NCI-H748 treated with DMSO at 0.1 percent for 48 hours (cell line): ENCODE results near the gene DYNLT2.
"Not testable (repeated sequence)": the region's sequence is repeated elsewhere in the genome, so short reads cannot be mapped to it uniquely, and the experiment has no call there.

Experiments
- DNase-seq: peaks from one replicate; lab custom pipeline; 2025; lab: John Stamatoyannopoulos, UW

Gene DYNLT2

DNA sequence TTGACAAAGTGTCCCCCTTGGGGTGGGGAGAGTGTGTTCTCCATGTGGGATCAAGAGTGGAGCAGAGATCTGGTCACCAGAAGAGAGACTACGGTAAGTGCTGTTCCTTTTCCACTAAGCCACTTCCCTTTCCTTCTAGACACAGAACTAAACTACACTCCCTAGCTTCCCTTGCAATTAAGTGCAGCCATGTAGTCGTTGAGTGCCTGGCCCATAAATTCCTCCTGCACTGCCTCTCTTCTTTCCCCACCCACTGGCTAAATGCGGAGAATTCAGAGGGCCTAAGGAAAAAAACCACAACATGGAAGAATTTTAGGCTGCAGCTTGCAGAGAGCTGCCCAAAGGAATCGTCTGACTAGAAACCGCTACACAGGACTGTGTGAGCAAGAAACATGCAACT is 51.1 kb downstream of the DYNLT2 start:
- DNase-seq: no peak

DNA sequence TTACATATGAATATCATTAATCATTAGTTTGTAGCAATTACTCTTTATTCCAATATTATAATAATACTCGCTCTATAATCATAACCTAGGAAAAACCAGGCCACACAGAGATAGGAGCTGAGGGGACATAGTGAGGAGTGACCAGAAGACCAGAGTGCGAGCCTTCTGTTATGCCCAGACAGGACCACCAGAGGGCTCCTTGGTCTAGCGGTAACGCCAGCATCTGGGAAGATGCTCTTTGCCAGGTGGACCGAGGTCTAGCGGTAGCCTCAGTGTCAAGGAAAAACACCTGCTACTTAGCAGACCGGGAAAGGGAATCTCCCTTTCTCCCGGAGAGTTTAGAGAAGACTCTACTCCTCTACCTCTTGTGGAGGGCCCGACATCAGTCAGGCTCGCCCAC is 54.3 kb downstream of the DYNLT2 start:
- DNase-seq: not testable (repeated sequence)

GRCh38 chr6:169695131-169695530 is 56.2 kb downstream of the DYNLT2 start:
- no peak for DNase-seq

- no peak for DNase-seq
Observed at GRCh38 chr6:169692516-169692915, 58.9 kb downstream of the DYNLT2 start.

DNA sequence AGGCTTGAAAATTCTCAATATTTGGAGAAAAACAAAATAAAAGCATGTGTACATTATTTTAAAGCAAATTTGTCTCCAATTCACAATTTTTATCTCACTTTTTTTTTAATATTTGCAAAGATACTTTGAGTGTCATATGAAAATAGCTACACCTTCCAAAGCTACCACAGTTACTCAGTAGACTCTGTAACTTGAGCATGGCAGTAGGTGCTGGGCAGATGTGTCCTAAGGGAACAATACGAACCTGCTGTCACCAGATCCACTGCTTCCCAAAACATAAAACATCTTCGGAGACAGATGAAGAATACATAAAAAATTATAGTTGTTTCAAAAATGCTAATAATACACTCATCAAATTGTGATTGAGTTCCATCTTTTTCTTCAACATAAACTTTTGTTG is 60.1 kb downstream of the DYNLT2 start:
- no peak for DNase-seq
